AG09309 (cell line): ENCODE measurements around the gene GARIN5A.
A peak's percentile ranks its signal among the peaks of the same experiment; 100 is the strongest.

ENCODE experiments used
- DNase-seq: peaks from one replicate; pipeline ENCODE4 v3.0.0-alpha.2; 2010; ENCODE audit warnings: low read depth
- H3K4me3 ChIP-seq: 2 replicates; pipeline ENCODE4 v1.5.1; 2011; ENCODE audit warnings: mild to moderate bottlenecking, low read depth, low read length, moderate library complexity; ENCODE audit not compliant: control insufficient read depth
- CTCF ChIP-seq: IDR thresholded peaks from 2 replicates; pipeline ENCODE4 v1.5.1; 2011; ENCODE audit warnings: mild to moderate bottlenecking, low read depth, low read length, inconsistent platforms; ENCODE audit not compliant: insufficient read depth, control insufficient read depth; ENCODE audit errors: missing control alignments

GARIN5A gene

DNA sequence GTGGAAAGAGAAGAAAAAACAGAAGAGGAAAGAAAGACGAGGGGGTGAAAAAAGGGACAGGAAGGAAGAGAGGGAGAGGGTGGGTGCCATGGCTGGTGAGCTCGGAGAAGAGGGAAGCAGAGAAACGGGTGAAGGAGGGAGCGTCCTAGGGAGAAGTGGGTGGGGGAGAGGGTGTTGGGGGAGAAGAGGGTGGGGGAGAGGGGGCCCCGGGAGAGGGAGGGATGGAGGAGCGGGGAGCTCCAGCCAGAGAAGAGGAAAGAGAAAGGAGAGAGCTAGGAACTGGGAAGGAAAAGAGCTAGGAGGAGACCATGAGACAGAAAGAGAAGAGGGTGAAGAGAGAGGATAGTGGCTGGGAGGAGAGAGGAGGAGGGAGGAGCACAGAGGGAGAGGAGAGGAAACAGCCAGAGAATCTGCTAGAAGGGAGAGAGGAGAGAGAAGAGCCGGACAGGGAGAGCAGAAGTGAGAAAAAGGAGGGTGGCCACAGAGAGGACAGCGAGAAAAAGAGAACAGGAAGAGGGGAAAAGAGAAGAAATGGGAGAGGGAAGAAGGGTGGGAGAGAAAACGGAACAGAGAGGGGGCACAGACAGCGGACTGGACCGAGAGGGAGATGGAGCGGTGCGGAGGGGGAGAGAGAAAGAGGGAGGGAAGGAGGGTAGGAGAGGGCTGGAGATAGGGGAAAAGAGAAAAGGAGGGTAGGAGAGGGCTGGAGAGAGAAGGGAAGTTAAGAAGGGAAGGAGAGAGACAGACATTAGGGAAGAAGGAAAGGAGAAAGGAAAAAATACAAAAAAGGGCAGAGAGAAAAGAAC is 11.9 kb upstream of the GARIN5A start:
- DNase-seq, result no peak
- no peak overlapping the region for H3K4me3 ChIP-seq
- no peak for TF ChIP-seq CTCF

DNA sequence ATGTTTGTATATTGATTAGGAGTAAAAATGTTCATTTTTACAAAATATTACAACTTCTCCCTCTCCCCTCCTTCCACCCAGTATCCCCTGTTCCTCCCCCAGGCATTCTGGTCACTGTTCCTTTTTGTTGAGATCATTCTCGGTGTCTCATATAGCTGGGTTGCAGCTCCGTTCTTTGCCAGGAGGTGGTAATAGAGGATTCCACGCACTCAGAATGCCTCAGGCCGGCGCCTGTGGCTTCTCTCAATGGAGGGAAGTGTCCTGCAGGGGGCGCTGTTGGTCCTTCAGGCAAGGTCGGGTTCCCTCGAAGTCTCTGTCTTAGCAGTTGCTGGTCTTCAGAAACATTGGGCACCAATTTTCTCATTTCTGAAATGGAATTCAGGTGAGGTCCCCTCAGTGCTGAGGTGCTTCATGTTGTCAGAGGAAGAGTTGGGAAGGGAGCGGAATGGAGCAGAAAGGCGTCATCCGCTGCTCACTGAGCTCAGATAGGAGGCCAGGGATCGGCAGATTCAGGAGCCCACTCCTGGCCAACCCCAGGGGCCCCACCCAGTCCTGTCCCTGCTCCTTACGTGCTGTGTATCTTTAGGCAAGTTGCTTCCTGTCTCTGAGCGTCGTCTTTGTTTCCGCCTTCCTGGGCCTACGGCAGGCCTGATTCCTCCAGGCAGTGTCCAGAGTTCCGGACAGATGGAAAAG is 10.3 kb upstream of the GARIN5A start:
- no peak overlapping the region for H3K4me3 ChIP-seq
- TF ChIP-seq CTCF, result peak; percentile 46
- no peak for DNase-seq

DNA sequence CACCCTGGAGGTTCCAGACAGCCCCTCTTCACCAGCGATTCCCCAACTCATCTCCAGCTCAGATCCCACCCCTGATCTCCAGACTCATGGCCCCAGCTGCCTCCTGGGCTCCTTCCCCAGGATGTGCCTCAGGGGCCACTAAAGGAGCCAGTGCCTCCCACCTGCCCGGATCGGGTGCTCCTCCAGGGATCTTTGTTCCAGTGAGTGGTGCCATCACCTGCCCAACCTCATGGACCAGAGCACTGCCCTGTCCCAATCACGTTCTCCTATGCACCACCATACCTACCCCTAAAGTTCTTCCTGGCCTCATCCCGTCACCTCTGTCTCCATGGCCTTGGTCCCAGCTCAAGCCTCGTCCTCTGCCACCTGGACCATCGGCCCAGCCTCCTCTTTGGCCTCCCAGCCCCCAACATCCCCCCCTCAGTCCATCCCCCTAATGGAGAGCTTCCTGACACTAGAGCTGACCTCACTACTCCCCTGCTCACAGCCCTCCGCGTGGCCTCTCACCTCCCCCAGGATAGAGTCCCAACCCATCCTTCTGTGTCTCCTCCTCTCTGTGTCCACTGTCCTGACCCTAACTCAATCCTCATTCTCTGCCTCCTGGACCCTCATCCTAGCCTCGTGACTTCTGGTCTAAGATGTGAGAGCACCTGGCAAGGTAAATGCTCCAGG is 8.8 kb upstream of the GARIN5A start:
- TF ChIP-seq CTCF, result no peak
- no peak overlapping the region for H3K4me3 ChIP-seq
- no peak for DNase-seq

- DNase-seq, result no peak
- no peak overlapping the region for H3K4me3 ChIP-seq
- TF ChIP-seq CTCF, result no peak
These were observed 6.3 kb upstream of the GARIN5A start for GRCh38 chr19:50482916-50483315.

DNA sequence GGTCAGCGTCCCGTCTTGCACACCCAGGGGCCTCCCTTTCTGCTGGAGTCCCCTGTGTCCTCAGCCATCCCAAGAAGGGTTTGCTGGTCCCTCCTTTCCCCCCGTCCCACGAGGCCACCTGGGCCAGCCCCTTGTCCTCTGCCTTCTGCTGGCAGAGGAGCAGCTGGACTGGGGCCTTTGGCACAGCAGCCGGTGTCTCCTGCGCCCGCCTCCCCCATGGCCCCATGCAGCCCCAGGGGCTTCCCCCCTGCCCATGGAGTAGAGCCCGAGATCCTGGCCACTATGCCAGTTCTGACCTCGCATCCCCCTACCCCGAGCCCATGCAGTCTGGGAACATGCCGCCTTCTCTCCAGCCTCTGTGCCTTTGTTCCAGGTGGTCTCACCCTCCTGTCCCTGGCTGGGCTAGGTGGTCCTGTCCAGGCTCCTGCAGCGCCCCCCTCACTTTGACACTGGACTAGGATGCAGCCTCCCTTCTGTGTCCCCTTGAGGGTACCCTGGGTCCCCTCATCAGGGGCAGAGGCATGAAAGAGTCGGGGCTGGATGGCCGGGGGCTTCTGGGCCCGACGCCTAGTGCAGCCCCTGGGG is 5.7 kb upstream of the GARIN5A start:
- no peak for DNase-seq
- TF ChIP-seq CTCF, result no peak
- no peak overlapping the region for H3K4me3 ChIP-seq

DNA sequence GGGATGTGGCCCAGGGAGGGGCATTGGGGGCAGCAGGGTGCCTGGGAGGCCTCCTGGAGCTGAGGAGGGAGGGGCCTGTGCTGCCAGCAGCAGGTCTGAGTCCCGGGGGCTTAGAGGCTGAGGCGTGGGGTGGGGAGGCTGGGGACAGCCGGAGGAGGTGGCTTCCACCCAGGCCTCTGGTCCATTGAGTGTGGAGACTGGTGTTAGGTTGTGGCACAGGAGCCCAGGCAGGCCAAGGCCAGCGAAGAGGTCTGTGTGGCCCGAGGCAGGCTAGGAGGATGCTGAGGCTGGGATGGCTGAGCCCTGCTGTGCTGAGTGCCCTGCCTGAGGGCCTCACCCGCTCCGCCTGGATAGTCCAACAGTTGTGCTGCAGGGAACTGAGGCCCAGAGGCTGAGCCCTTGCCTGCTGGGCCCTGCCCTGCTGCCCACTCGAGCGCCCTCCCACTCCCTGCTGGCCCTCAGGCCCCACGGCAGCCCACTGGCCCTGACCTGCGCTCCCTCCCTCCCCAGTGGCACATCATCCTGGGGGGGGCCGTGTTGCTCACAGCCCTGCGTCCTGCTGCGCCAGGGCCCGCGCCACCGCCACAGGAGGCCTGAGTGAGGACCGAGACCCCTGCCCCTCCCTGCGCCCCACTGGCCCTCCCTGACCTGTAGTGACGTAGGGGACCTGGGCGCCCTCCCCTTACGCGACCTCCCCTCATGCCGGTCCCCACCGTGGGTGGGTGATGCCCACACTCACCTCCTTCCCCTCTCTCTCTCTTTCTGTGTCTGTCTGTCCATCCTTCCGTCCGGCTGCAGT is 4.9 kb upstream of the GARIN5A start:
- H3K4me3 ChIP-seq, result no peak overlapping the region
- DNase-seq, result no peak
- TF ChIP-seq CTCF, result no peak
